SU-DHL-6 (cell line): Measurements from ENCODE around the gene EVC2.

Source experiments
- H2AFZ ChIP-seq: fragments of 200-600 bp; sonication (generic); 2 replicates; pipeline ENCODE4 v1.6.1; 2014; ENCODE audit warnings: low read depth, mild to moderate bottlenecking, moderate library complexity, mixed read lengths, antibody characterized with exemption, low read length; ENCODE audit not compliant: severe bottlenecking
- H3F3A ChIP-seq: fragments of 200-600 bp; shearing (Covaris generic); 2 replicates; pipeline ENCODE4 v1.6.0; 2016; ENCODE audit warnings: antibody characterized with exemption, mild to moderate bottlenecking; ENCODE audit not compliant: insufficient read depth
- H3K27ac ChIP-seq: fragments of 200-600 bp; sonication (generic); 2 replicates; pipeline ENCODE4 v1.5.1; 2016; ENCODE audit warnings: low read depth, mild to moderate bottlenecking, low read length, moderate library complexity, mixed read lengths
- H3K27me3 ChIP-seq: fragments of 200-600 bp; sonication (generic), shearing (Covaris generic); 2 replicates; pipeline ENCODE4 v1.6.0; 2014; ENCODE audit warnings: mild to moderate bottlenecking, low read length
- H3K36me3 ChIP-seq: fragments of 200-600 bp; sonication (generic); 2 replicates; pipeline ENCODE4 v1.6.1; 2014; ENCODE audit warnings: mild to moderate bottlenecking, low read length, mixed read lengths
- H3K4me2 ChIP-seq: fragments of 300-600, 200-600 bp; shearing (Covaris generic), sonication (generic); 2 replicates; pipeline ENCODE4 v1.6.0; 2014; ENCODE audit warnings: low read length, low read depth, mild to moderate bottlenecking; ENCODE audit not compliant: poor library complexity, severe bottlenecking
- H3K4me3 ChIP-seq: fragments of 200-600 bp; sonication (generic); 2 replicates; pipeline ENCODE4 v1.5.1; 2014; ENCODE audit warnings: antibody characterized with exemption, low read length, mild to moderate bottlenecking, mixed read lengths; ENCODE audit not compliant: insufficient read depth, poor library complexity, severe bottlenecking
- H3K79me2 ChIP-seq: fragments of 200-600 bp; sonication (generic); 2 replicates; pipeline ENCODE4 v1.6.1; 2014; ENCODE audit warnings: mild to moderate bottlenecking, low read length, moderate library complexity; ENCODE audit not compliant: insufficient read depth
- H3K9ac ChIP-seq: fragments of 200-600 bp; sonication (generic); 2 replicates; pipeline ENCODE4 v1.7.0; 2014; ENCODE audit warnings: mild to moderate bottlenecking, low read length
- H3K9me2 ChIP-seq: fragments of 200-600 bp; sonication (generic); replicated peaks from 2 replicates; pipeline ENCODE4 v1.6.1; 2014; ENCODE audit warnings: low read length; ENCODE audit not compliant: insufficient read depth
- H3K9me3 ChIP-seq: fragments of 200-600 bp; sonication (generic); 2 replicates; pipeline ENCODE4 v1.6.1; 2014; ENCODE audit warnings: low read length, mixed read lengths; ENCODE audit not compliant: insufficient read depth
- H4K20me1 ChIP-seq: fragments of 200-600 bp; sonication (generic); 2 replicates; pipeline ENCODE4 v1.6.1; 2014; ENCODE audit warnings: low read depth, mild to moderate bottlenecking, antibody characterized with exemption, low read length, moderate library complexity, mixed read lengths
- EZH2phosphoT487 ChIP-seq: fragments of 200-600 bp; sonication (generic), shearing (Covaris generic); conservative IDR thresholded peaks from 2 replicates; pipeline ENCODE4 v1.6.1; 2018; ENCODE audit warnings: mild to moderate bottlenecking, antibody characterized with exemption, low read length, moderate library complexity, mixed read lengths
- TF ChIP-seq, protein P1 (sequence below): fragments of 200-600 bp; sonication (generic); IDR thresholded peaks from one replicate; pipeline ENCODE4 v1.5.1; 2017; ENCODE audit warnings: antibody characterized with exemption, mild to moderate bottlenecking, low read length, moderate library complexity; ENCODE audit not compliant: insufficient read depth, poor library complexity, severe bottlenecking

EVC2 gene

DNA sequence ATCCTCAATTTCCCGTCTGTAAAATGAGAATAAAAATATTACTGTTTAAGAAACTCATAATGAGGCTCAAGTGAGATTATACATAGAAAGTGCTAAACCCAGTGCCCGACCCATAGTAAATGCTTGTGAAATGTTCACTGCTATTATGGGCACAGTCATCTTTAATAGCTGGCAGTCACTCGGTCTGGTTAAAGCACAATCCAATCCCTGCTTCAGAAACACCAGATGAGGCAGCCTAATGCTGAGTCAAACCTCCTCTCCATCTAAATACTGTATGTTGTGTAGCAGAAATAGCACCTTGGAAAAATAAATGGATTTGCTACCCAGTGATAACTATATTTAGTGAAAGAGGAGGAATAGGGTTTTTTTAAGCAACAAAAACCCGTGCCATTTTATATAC is 14.5 kb downstream of the EVC2 start:
- H3K9ac ChIP-seq: no peak overlapping the region
- H4K20me1 ChIP-seq: no peaks in the 10 kb centered on the region
- TF ChIP-seq, protein P1, sequence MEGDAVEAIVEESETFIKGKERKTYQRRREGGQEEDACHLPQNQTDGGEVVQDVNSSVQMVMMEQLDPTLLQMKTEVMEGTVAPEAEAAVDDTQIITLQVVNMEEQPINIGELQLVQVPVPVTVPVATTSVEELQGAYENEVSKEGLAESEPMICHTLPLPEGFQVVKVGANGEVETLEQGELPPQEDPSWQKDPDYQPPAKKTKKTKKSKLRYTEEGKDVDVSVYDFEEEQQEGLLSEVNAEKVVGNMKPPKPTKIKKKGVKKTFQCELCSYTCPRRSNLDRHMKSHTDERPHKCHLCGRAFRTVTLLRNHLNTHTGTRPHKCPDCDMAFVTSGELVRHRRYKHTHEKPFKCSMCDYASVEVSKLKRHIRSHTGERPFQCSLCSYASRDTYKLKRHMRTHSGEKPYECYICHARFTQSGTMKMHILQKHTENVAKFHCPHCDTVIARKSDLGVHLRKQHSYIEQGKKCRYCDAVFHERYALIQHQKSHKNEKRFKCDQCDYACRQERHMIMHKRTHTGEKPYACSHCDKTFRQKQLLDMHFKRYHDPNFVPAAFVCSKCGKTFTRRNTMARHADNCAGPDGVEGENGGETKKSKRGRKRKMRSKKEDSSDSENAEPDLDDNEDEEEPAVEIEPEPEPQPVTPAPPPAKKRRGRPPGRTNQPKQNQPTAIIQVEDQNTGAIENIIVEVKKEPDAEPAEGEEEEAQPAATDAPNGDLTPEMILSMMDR: no peak
- TF ChIP-seq EZH2phosphoT487: no peak
- no peaks in the 10 kb centered on the region for H3F3A ChIP-seq
- no peaks in the 10 kb centered on the region for H3K27me3 ChIP-seq
- no peaks in the 10 kb centered on the region for H3K79me2 ChIP-seq
- no peaks in the 10 kb centered on the region for H3K9me2 ChIP-seq
- H3K4me3 ChIP-seq: no peak overlapping the region
- no peaks in the 10 kb centered on the region for H3K9me3 ChIP-seq
- no peak overlapping the region for H2AFZ ChIP-seq
- no peak overlapping the region for H3K4me2 ChIP-seq
- no peaks in the 10 kb centered on the region for H3K36me3 ChIP-seq
- H3K27ac ChIP-seq: no peak overlapping the region

DNA sequence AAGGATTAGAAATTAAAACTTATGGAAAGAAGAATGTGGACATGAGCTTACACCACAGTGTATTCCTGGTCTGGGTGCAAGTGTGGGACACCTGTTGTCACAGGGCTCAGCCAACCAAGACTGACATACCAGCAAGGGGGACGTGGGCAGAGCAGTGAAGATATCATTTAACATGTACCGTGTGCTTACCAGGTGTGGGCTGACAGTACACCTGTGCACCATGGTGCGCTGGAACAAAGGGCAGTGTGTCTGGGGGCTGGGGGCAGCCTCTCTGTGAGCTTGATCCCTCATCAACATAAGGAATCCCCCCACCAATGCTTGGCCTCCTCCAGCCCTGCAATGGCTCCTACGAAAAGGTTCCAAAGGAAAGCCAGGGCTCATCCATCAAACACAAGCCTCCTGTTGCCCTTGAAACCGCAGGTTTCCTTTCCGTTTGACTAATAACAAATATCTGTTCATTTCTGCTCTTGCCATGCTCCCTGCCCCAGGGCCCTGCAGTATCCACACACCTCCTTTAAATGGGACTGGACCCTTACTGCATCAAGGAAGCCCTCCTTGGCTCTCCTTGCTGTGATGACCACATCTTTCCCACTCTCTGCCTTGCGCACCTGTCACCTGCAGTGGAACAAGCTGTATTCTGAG is 16.7 kb downstream of the EVC2 start:
- no peak overlapping the region for H3K4me3 ChIP-seq
- H2AFZ ChIP-seq: no peak overlapping the region
- no peaks in the 10 kb centered on the region for H3F3A ChIP-seq
- no peak overlapping the region for H3K4me2 ChIP-seq
- no peaks in the 10 kb centered on the region for H3K79me2 ChIP-seq
- H3K36me3 ChIP-seq: no peaks in the 10 kb centered on the region
- H3K9ac ChIP-seq: no peak overlapping the region
- no peaks in the 10 kb centered on the region for H3K9me2 ChIP-seq
- no peak for TF ChIP-seq EZH2phosphoT487
- TF ChIP-seq, protein P1: no peak
- H3K9me3 ChIP-seq: no peaks in the 10 kb centered on the region
- H4K20me1 ChIP-seq: no peaks in the 10 kb centered on the region
- H3K27me3 ChIP-seq: no peaks in the 10 kb centered on the region
- H3K27ac ChIP-seq: no peak overlapping the region

DNA sequence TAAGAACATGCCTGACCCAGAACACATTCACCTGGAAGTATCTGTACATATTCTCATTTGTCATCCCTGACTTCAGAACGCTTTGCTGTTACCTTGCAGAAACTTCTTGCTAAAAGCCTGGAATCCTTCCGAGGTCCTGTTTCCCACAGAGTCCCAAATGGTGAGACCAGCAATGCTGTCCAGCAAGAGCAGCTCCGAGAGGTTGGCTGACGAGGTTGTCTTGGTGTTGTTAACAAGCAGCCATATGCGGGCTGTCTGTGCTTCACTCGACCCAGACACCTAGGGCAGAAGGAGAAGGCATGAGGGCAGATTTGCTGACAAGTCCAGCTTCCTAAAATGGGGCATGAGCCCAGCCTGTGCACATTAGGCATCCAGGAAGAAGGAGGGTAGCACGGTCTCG is 19.3 kb downstream of the EVC2 start:
- H4K20me1 ChIP-seq: no peaks in the 10 kb centered on the region
- no peaks in the 10 kb centered on the region for H3K9me3 ChIP-seq
- no peak overlapping the region for H3K4me3 ChIP-seq
- no peaks in the 10 kb centered on the region for H3K36me3 ChIP-seq
- TF ChIP-seq EZH2phosphoT487: no peak
- H3K4me2 ChIP-seq: no peak overlapping the region
- no peak overlapping the region for H3K9ac ChIP-seq
- H3K79me2 ChIP-seq: no peaks in the 10 kb centered on the region
- no peak overlapping the region for H2AFZ ChIP-seq
- no peaks in the 10 kb centered on the region for H3F3A ChIP-seq
- H3K27ac ChIP-seq: no peak overlapping the region
- H3K9me2 ChIP-seq: no peaks in the 10 kb centered on the region
- H3K27me3 ChIP-seq: no peaks in the 10 kb centered on the region

DNA sequence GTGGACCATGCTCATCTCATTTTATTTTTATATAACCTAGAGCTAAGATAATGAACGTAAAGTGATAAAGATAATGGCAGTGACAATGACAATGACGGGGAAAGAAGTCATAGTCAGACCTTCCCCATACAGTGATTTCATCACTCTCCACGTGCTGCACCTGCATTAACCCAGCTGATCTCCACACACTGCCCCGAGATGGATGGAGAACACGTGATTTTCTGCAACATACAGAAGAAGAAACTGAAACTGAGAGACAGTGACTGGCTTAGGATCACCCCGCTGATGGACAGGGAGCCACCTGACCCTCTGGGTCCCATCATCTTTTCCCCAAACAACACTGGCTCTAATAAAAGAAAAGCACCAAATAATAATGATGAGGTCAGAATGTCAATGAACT is 22.0 kb downstream of the EVC2 start:
- H3K9me3 ChIP-seq: no peaks in the 10 kb centered on the region
- TF ChIP-seq, protein P1: no peak
- no peak for TF ChIP-seq EZH2phosphoT487
- no peak overlapping the region for H2AFZ ChIP-seq
- H3K9ac ChIP-seq: no peak overlapping the region
- H3F3A ChIP-seq: no peaks in the 10 kb centered on the region
- H3K79me2 ChIP-seq: no peaks in the 10 kb centered on the region
- no peaks in the 10 kb centered on the region for H3K27me3 ChIP-seq
- no peaks in the 10 kb centered on the region for H3K36me3 ChIP-seq
- no peaks in the 10 kb centered on the region for H4K20me1 ChIP-seq
- H3K27ac ChIP-seq: no peak overlapping the region
- H3K9me2 ChIP-seq: no peaks in the 10 kb centered on the region
- H3K4me2 ChIP-seq: no peak overlapping the region
- H3K4me3 ChIP-seq: no peak overlapping the region
